Stimulated activated CD4-positive, alpha-beta T cell treated with anti-CD3 and anti-CD28 coated beads, TNF-alpha, amount 100 ng/mL, for 24 hours (primary cell): Measurements from ENCODE around the gene ELAVL2.

ENCODE experiments used
- DNase-seq, 3 experiments: peaks; one replicate each; pipeline ENCODE4 v3.0.0-alpha.2; 2020; ENCODE audit warnings: low read depth in 3 of 3

The ELAVL2 gene

GRCh38 chr9:23826120-23826629 is at the start of gene ELAVL2:
TSS of gene ELAVL2 (minus strand) at chr9:23826240. CDS start at chr9:23762234, 64,006 bp downstream.
- DNase-seq: peak in 2 of 3 experiments; percentile 2 to 29

GRCh38 chr9:23858234-23858633 is 32.2 kb upstream of the ELAVL2 start:
- DNase-seq: no peak

GRCh38 chr9:23855873-23856604 is 30.0 kb upstream of the ELAVL2 start:
- DNase-seq: no peak

GRCh38 chr9:23850690-23851629 is 24.9 kb upstream of the ELAVL2 start:
- DNase-seq: no peak

- DNase-seq: no peak
Measured at GRCh38 chr9:23850242-23850689, 24.2 kb upstream of the ELAVL2 start.

GRCh38 chr9:23849379-23850035 is 23.5 kb upstream of the ELAVL2 start:
- no peak for DNase-seq

- DNase-seq: no peak
Measured at GRCh38 chr9:23842565-23843129, 16.6 kb upstream of the ELAVL2 start.

- no peak for DNase-seq
Measured at GRCh38 chr9:23841304-23841703, 15.3 kb upstream of the ELAVL2 start.

- DNase-seq: no peak
Measured at GRCh38 chr9:23837038-23837437, 11.0 kb upstream of the ELAVL2 start.

- no peak for DNase-seq
Measured at GRCh38 chr9:23830929-23831730, 5.1 kb upstream of the ELAVL2 start.

- DNase-seq: no peak
Measured at GRCh38 chr9:23830476-23830805, 4.4 kb upstream of the ELAVL2 start.

GRCh38 chr9:23829580-23830475 is 3.8 kb upstream of the ELAVL2 start:
- no peak for DNase-seq

- DNase-seq: no peak
Measured at GRCh38 chr9:23825700-23826099, 340 bp downstream of the ELAVL2 start.

- DNase-seq: no peak
Measured at GRCh38 chr9:23824830-23825591, 1.0 kb downstream of the ELAVL2 start.

- DNase-seq: no peak
Measured at GRCh38 chr9:23823986-23824829, 1.8 kb downstream of the ELAVL2 start.

GRCh38 chr9:23823269-23823668 is 2.8 kb downstream of the ELAVL2 start:
- no peak for DNase-seq

- no peak for DNase-seq
Measured at GRCh38 chr9:23822261-23823169, 3.5 kb downstream of the ELAVL2 start.
